OCI-LY7 (cell line): ENCODE measurements around the gene EDEM1. TPM values are rescaled to one million over a fixed set of nuclear protein-coding genes. Genes with fewer than 3 reads are reported as not detected.
"Not testable (repeated sequence)": the region's sequence is repeated elsewhere in the genome, so short reads cannot be mapped to it uniquely, and the experiment has no call there.

Source experiments
- BruUV-seq: library from RNA; stranded (reverse); fragments of 400-500 nt; replicated peaks from 2 replicates; lab custom pipeline; 2021; lab: Mats Ljungman, UMichigan
- CTCF ChIA-PET: fragments of 300-600 bp; sonication (Branson Sonifier 250); formaldehyde crosslinking; loops from one replicate; lab custom pipeline; 2022; ENCODE audit warnings: antibody characterized with exemption; ENCODE audit not compliant: unreplicated experiment; lab: Charles Lee
- POLR2A ChIA-PET: fragments of 300-600 bp; sonication (Branson Sonifier 250); formaldehyde crosslinking; loops from one replicate; lab custom pipeline; 2022; ENCODE audit warnings: antibody characterized with exemption; lab: Charles Lee
- DNase-seq: peaks from one replicate; pipeline ENCODE4 v3.0.0-alpha.2; 2015; ENCODE audit warnings: low spot score
- H2AFZ ChIP-seq: fragments of 200-600 bp; sonication (generic), shearing (Covaris generic); 2 replicates; pipeline ENCODE4 v1.6.1; 2014; ENCODE audit warnings: mild to moderate bottlenecking, antibody characterized with exemption, low read length, moderate library complexity
- H3K27ac ChIP-seq: fragments of 200-600 bp; sonication (generic); 2 replicates; pipeline ENCODE4 v1.5.1; 2014; ENCODE audit warnings: mixed run types, low read depth, mild to moderate bottlenecking, moderate library complexity, low read length, inconsistent platforms; ENCODE audit not compliant: poor library complexity, severe bottlenecking
- H3K36me3 ChIP-seq: fragments of 200-600 bp; sonication (generic); 2 replicates; pipeline ENCODE4 v1.6.1; 2014; ENCODE audit warnings: mild to moderate bottlenecking, antibody characterized with exemption, low read length, moderate library complexity, mixed read lengths; ENCODE audit not compliant: insufficient read depth
- H3K4me1 ChIP-seq: fragments of 200-600 bp; sonication (generic); 2 replicates; pipeline ENCODE4 v1.5.1; 2014; ENCODE audit warnings: mild to moderate bottlenecking, low read length; ENCODE audit not compliant: insufficient read depth, poor library complexity, severe bottlenecking
- H3K4me2 ChIP-seq: fragments of 200-600 bp; sonication (generic); 2 replicates; pipeline ENCODE4 v1.6.1; 2014; ENCODE audit warnings: mild to moderate bottlenecking, low read length
- H3K4me3 ChIP-seq: fragments of 200-600 bp; sonication (generic); 2 replicates; pipeline ENCODE4 v1.5.1; 2014; ENCODE audit warnings: mild to moderate bottlenecking, low read depth, low read length; ENCODE audit not compliant: poor library complexity, severe bottlenecking
- H3K79me2 ChIP-seq: fragments of 200-600 bp; sonication (generic); 2 replicates; pipeline ENCODE4 v1.6.1; 2016; ENCODE audit warnings: low read depth, mild to moderate bottlenecking, low read length, moderate library complexity, mixed read lengths; ENCODE audit not compliant: insufficient read depth
- H3K9me2 ChIP-seq: fragments of 200-600 bp; sonication (generic); 2 replicates; pipeline ENCODE4 v1.6.1; 2016; ENCODE audit warnings: mild to moderate bottlenecking, low read length, mixed read lengths; ENCODE audit not compliant: insufficient read depth
- H3K9me3 ChIP-seq: fragments of 200-600 bp; sonication (generic); 2 replicates; pipeline ENCODE4 v1.6.1; 2014; ENCODE audit warnings: mild to moderate bottlenecking, mixed run types, low read length, mixed read lengths
- H4K20me1 ChIP-seq: fragments of 200-600 bp; sonication (generic); 2 replicates; pipeline ENCODE4 v1.6.1; 2014; ENCODE audit warnings: mild to moderate bottlenecking, antibody characterized with exemption, low read length, moderate library complexity, mixed read lengths; ENCODE audit not compliant: insufficient read depth
- EZH2phosphoT487 ChIP-seq: fragments of 200-600 bp; sonication (generic); IDR thresholded peaks from 2 replicates; pipeline ENCODE4 v1.6.1; 2018; ENCODE audit warnings: low read depth, borderline replicate concordance, mild to moderate bottlenecking, mixed run types, antibody characterized with exemption, low read length, moderate library complexity, mixed read lengths
- intact Hi-C: fragments of 100-400 bp; cut with micrococcal nuclease; formaldehyde crosslinking; loops from one replicate; pipeline ENCODE4 v1.10.0; 2022; ENCODE audit not compliant: unreplicated experiment
- total RNA-seq, 2 experiments: library from RNA; depleted of rRNA in 1 of 2; stranded (reverse); fragments of >200 nt in 1 of 2; shearing (Covaris generic) in 1 of 2; gene quantifications; 2 replicates each; pipeline ENCODE4 v1.2.3, GENCODE V29; 2014 to 2022
- TF ChIP-seq, protein P1 (sequence below): fragments of 200-600 bp; sonication (generic); conservative IDR thresholded peaks from 2 replicates; pipeline ENCODE4 v1.5.1; 2014; ENCODE audit warnings: mild to moderate bottlenecking, antibody characterized with exemption, low read length, moderate library complexity, mixed read lengths

The EDEM1 gene
- total RNA-seq, 2 experiments from 2014 or later, result 186 to 337 TPM

DNA sequence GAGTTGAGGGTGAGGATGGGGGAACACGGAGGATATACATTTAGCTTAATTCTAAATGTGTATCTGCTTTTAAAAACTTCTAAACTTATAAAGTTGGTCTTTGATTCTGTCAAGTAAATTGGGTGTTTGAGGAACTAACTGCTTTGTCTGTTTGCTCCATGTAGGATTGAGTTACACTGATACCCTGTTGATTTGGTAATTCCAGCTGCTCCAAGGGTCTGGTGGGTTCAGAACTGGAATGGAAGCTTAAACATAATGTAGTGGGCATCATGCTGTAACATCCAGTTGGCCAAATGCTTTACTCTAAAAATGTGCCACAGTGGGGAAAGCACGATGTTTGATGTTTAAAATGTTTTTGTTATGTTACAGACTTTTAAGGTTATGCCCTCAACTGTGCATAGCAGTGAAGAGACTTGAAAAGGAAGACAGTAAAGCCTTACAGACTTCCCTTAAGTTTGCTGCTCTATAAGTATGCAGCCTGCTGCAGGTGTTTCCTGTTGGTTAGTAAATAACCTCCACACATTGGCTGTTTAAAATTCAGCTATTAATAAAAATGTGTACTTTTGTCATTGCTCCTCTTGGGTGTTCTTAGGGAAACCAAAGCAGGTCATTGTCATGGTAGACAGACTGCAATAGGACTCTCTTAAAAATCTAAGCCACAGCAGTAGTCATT is 5.9 kb upstream of the EDEM1 start:
- peaks cover 98% of the 10 kb centered on the region for H3K4me1 ChIP-seq
- H3K36me3 ChIP-seq, result peaks cover 50% of the 10 kb centered on the region
- BruUV-seq, result TSS peak; percentile 86
- no peak overlapping the region for H2AFZ ChIP-seq
- CTCF ChIA-PET, result interaction anchor here (0.6 to 1.6 kb wide), 5 partner anchors 10 to 16 kb away, joined by 3 to 5 read pairs (median 3); no protein-coding TSS in a partner anchor
- H3K27ac ChIP-seq, result peak overlapping the region; percentile 98
- H3K79me2 ChIP-seq, result peaks cover 76% of the 10 kb centered on the region; the same call in 1 of the 2 replicates
- POLR2A ChIA-PET, result interaction anchor here (0.6 to 13.5 kb wide), 20 partner anchors 9 to 687 kb away, joined by 3 to 444 read pairs (median 5); partner anchors contain the start of gene ARL8B
- DNase-seq, result peak; percentile 92
- no peaks in the 10 kb centered on the region for H3K9me2 ChIP-seq
- no peaks in the 10 kb centered on the region for H4K20me1 ChIP-seq
- intact Hi-C loops, result loop anchor here (2.0 kb wide), 1 partner anchor 15 kb away; no protein-coding TSS in a partner anchor
- TF ChIP-seq, protein P1, sequence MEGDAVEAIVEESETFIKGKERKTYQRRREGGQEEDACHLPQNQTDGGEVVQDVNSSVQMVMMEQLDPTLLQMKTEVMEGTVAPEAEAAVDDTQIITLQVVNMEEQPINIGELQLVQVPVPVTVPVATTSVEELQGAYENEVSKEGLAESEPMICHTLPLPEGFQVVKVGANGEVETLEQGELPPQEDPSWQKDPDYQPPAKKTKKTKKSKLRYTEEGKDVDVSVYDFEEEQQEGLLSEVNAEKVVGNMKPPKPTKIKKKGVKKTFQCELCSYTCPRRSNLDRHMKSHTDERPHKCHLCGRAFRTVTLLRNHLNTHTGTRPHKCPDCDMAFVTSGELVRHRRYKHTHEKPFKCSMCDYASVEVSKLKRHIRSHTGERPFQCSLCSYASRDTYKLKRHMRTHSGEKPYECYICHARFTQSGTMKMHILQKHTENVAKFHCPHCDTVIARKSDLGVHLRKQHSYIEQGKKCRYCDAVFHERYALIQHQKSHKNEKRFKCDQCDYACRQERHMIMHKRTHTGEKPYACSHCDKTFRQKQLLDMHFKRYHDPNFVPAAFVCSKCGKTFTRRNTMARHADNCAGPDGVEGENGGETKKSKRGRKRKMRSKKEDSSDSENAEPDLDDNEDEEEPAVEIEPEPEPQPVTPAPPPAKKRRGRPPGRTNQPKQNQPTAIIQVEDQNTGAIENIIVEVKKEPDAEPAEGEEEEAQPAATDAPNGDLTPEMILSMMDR, result no peak
- TF ChIP-seq EZH2phosphoT487, result no peak
- H3K4me3 ChIP-seq, result peak overlapping the region; percentile 51
- no peaks in the 10 kb centered on the region for H3K9me3 ChIP-seq
- peak overlapping the region; percentile 82 for H3K4me2 ChIP-seq

DNA sequence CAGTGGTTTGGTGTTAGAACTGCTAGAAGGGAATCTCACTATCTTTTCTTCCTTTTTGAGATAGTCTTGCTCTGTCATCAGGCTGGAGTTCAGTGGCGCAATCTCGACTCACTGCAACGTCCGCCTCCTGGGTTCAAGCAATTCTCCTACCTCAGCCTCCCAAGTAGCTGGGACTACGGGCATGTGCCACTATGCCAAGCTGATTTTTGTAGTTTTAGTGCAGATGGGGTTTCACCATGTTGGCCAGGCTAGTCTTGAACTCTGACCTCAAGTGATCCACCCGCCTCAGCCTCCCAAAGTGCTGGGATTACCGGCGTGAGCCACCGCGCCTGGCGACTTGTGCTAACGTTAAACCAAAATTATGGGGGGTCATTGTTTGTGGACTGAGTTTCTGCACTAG is 3.8 kb upstream of the EDEM1 start:
- H3K9me2 ChIP-seq, DNase-seq, BruUV-seq, H3K9me3 ChIP-seq, CTCF ChIA-PET, intact Hi-C loops, H2AFZ ChIP-seq, H3K4me3 ChIP-seq, H4K20me1 ChIP-seq: not testable (repeated sequence)
- peaks cover 72% of the 10 kb centered on the region for H3K79me2 ChIP-seq
- peak overlapping the region; percentile 82 for H3K4me2 ChIP-seq
- peak overlapping the region; percentile 98 for H3K27ac ChIP-seq
- peaks cover 41% of the 10 kb centered on the region for H3K36me3 ChIP-seq
- H3K4me1 ChIP-seq, result peaks cover 77% of the 10 kb centered on the region
- POLR2A ChIA-PET, result interaction anchor here (1.0 to 13.5 kb wide), 6 partner anchors 10 to 61 kb away, joined by 4 to 444 read pairs (median 26); partner anchors contain the start of gene ARL8B

- CTCF ChIA-PET, result interaction anchor here (2.4 kb wide), 1 partner anchor 48 kb away, joined by 12 read pairs; no protein-coding TSS in a partner anchor
- intact Hi-C loops, result no loop called here
- Histone ChIP-seq H2AFZ (no peak overlapping the region), H3K4me3 (no peak overlapping the region), H3K4me2 (peak overlapping the region; percentile 82), H3K4me1 (peaks cover 69% of the 10 kb centered on the region), H4K20me1 (no peaks in the 10 kb centered on the region; the same call in 1 of the 2 replicates), H3K36me3 (peaks cover 42% of the 10 kb centered on the region), H3K27ac (peak overlapping the region; percentile 98), H3K9me3 (no peaks in the 10 kb centered on the region), H3K79me2 (peaks cover 72% of the 10 kb centered on the region), H3K9me2 (no peaks in the 10 kb centered on the region)
- POLR2A ChIA-PET, result interaction anchor here (3.5 to 13.5 kb wide), 4 partner anchors 9 to 62 kb away, joined by 23 to 444 read pairs (median 26); partner anchors contain the start of gene ARL8B
- no peak for DNase-seq
- TF ChIP-seq EZH2phosphoT487, result no peak
- TF ChIP-seq, protein P1, result peak; percentile 39; the same call in 1 of the 2 replicates
- BruUV-seq, result no TSS peak
These were observed 3.0 kb upstream of the EDEM1 start for GRCh38 chr3:5184499-5184898.
